HG03342 (cell line): Measurements from ENCODE around the gene COMMD4.
"Not testable (repeated sequence)": the region's sequence is repeated elsewhere in the genome, so short reads cannot be mapped to it uniquely, and the experiment has no call there.

Source experiments
- ATAC-seq: cut with Tn5 transposase; IDR thresholded peaks from one replicate; pipeline ENCODE4 v1.9.1; 2021; ENCODE audit warnings: mild to moderate bottlenecking, moderate library complexity; ENCODE audit not compliant: unreplicated experiment

The COMMD4 gene

DNA sequence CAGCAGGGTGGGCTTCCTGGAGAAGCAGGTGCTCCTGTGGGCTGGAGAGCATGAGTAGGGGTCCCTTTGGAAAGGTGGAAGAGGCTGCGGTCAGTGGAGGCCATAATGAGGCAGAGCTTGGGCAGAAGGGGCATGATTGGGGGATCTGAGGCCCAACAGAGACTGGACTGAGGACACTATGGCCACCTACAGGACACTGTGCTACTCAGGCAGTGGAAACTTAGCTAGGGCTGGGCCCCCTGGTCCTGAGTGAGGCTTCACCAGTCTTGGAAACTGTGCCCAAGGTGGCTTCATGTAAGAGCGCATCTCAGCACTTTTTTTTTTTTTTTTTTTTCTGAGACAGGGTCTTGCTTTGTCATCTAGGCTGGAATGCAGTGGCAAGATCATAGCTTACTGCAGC, 6.3 kb upstream of the COMMD4 start:
- ATAC-seq, result no peak

- ATAC-seq, result not testable (repeated sequence)
Observed at GRCh38 chr15:75332093-75332492, 3.8 kb upstream of the COMMD4 start.

GRCh38 chr15:75333654-75334419, 2.0 kb upstream of the COMMD4 start:
- not testable (repeated sequence) for ATAC-seq

GRCh38 chr15:75335313-75335704, 554 bp upstream of the COMMD4 start:
- no peak for ATAC-seq

- ATAC-seq, result no peak
Observed at GRCh38 chr15:75338661-75339240, 2.9 kb downstream of the COMMD4 start.

GRCh38 chr15:75339531-75340240, 3.8 kb downstream of the COMMD4 start:
- no peak for ATAC-seq

DNA sequence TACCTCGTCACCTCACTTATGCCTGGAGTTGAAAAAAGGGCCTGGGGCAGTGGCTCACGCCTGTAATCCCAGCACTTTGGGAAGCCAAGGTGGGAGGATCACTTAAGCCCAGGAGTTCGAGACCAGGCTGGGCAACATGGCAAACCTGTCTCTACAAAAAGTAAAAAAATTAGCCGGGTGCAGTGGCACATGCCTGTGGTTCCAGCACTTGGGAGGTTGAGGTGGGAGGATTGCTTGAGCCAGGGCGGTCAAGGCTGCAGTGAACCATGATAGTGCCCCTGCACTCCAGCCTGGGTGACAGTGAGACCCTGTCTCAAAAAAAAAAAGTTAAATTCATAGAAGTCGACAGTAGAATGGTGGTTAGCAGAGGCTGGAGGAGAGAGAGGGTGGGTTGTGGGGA, 6.4 kb downstream of the COMMD4 start:
- ATAC-seq, result no peak

- ATAC-seq, result not testable (repeated sequence)
Observed at GRCh38 chr15:75343953-75344352, 8.1 kb downstream of the COMMD4 start.

GRCh38 chr15:75346796-75347221, 10.9 kb downstream of the COMMD4 start, which contains the start of gene NEIL1:
Gene NEIL1, plus strand, starts transcription at chr15:75347039. Its CDS starts 1,867 bp downstream, at chr15:75348906.
- no peak for ATAC-seq

GRCh38 chr15:75347222-75348033, 11.6 kb downstream of the COMMD4 start:
- ATAC-seq, result peak; percentile 53

DNA sequence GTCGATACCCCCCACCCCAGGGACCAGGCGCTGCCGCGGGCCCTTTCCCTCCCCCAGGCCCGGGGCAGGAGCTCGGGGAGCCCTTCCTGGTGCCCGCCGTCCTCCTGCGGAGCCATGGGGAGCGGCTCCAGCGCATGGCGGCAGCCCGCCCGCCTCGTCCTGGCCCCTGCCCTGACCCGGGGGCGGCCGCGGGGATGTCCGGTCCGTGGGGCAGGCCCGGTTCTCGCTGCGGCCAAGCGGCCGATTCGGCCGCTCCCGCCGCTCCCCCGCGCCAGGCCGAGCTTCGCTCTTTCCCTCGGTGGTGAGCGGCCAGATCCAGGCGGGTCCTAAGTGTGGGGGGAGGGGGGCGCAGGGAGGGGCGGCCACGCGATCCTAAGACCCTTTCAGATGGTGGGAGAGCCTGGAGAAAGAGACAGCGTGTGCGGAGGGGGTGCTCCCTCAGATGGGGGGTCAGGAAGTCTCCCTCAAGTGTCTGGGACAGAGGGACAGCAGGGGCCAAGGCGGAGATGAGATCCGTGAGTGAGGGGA, 12.2 kb downstream of the COMMD4 start:
- no peak for ATAC-seq

DNA sequence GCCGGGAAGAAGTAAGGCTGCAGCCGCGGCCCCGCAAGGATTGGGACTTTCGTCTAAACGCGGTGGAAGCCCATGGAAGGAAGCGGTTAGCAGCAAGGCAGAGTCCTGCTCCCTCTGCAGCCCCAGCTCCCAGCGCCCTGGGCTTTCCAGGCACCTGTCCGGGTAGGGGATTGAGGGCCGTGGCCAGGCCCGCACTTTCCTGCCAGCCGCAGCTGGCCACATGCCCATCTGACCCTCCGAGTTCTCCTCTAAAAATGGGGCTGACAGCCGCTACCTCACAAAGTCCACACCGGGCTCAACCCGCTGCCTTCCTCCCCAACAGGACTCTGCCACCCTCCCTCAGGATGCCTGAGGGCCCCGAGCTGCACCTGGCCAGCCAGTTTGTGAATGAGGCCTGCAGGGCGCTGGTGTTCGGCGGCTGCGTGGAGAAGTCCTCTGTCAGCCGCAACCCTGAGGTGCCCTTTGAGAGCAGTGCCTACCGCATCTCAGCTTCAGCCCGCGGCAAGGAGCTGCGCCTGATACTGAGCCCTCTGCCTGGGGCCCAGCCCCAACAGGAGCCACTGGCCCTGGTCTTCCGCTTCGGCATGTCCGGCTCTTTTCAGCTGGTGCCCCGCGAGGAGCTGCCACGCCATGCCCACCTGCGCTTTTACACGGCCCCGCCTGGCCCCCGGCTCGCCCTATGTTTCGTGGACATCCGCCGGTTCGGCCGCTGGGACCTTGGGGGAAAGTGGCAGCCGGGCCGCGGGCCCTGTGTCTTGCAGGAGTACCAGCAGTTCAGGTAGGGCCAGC, 12.9 kb downstream of the COMMD4 start:
- no peak for ATAC-seq

DNA sequence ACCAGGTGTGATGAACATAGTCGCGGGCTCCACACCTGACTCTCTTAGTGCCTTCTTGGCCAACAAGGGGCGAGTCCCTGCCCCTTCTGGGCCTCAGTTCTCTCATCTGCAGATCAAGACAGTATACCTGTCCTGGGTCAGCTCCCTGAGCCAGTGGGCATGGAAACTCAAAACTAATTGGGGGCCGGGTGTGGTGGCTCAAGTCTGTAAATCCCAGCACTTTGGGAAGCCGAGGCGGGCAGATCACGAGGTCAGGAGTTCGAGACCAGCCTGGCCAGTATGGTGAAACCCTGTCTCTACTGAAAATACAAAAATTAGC, 13.4 kb downstream of the COMMD4 start:
- not testable (repeated sequence) for ATAC-seq

DNA sequence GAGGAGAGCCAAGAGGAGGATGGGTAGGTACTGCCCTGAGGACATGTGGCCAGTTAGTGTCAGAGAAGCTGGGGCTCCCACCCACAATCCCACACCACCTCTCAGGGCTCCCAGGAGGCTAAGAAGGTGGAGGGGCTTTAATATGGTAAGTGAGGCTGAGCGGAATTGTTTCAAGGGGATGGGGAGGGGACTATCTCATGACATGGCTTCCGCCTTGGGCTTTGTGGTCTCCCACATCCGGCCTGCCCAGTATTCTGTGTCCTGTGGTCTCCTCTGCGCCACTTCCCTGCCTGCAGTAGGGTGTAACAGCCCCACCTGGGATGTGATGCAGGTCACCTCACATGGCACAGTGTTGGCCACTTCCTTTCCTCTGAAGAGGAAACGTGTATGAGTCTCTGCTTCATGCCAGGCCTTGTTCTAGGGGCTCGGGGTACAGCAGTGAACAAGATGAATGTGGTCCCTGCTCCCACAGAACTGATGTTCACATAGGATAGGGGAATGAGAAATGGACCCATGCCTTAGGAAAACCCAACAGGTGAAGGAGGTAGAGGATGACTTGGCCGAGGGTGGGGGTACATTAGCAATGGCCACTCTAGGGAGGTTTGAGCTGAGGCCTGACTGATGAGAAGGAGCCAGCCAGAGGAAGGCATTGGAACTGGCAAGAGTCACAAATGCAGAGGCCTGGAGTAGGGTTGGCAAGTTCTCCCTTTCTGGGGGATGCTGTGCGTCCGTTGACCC, 14.2 kb downstream of the COMMD4 start:
- ATAC-seq, result no peak

GRCh38 chr15:75350601-75351361, 14.9 kb downstream of the COMMD4 start:
- ATAC-seq, result no peak

DNA sequence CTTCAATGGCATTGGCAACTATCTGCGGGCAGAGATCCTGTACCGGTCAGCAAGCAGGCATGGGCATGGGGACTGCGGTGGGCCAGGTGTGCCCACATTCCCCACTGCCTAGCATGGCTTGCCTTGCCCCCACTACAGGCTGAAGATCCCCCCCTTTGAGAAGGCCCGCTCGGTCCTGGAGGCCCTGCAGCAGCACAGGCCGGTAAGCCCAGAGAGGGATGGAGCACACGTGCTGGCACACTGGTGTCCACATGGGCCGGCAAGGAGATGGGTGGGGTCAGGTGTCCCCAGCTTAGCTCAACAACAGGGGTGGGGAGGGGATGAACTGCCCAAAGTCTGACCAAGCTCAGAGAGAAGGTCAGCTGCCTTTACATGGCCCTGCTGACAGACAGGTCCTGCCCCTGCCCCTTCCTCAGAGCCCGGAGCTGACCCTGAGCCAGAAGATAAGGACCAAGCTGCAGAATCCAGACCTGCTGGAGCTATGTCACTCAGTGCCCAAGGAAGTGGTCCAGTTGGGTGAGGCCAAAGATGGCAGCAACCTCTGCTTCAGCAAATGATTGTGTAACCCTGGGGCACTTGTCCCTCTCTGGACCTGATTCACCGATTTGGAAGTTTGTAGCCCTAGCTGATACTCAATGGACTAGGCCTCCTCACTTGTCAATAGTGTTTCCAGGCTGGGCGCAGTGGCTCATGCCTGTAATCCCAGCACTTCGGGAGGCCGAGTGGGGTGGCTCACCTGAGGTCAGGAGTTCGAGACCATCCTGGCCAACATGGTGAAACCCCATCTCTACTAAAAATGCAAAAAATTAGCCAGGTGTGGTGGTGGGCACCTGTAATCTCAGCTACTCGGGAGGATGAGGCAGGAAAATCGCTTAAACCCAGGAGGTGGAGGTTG, 16.6 kb downstream of the COMMD4 start:
- no peak for ATAC-seq

DNA sequence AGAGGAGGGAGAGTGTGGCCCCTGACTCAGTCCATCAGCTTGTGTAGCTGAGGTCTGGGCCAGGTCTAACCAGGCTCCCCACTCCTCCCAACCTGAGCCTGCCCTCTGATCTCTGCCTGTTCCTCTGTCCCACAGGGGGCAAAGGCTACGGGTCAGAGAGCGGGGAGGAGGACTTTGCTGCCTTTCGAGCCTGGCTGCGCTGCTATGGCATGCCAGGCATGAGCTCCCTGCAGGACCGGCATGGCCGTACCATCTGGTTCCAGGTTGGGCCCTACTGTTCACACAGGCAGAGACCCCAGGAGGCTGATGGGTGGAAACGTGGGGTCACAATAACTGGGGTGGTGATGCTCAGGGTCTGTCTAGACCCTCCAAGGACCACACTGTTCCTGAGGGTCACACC, 17.7 kb downstream of the COMMD4 start:
- ATAC-seq, result no peak

DNA sequence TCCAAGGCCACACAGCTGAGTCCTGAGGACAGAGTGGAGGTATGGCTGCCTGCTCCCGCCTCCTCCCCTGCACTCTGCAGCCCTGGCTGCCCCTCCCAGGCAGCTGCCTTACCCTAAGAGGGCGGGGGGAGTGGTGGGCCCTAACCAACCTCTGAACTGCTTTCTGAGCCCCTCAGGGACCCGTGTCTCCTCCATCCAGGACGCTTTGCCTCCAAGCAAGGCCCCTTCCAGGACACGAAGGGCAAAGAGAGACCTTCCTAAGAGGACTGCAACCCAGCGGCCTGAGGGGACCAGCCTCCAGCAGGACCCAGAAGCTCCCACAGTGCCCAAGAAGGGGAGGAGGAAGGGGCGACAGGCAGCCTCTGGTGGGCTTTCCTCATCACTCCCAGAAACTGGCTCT, 18.6 kb downstream of the COMMD4 start:
- ATAC-seq, result no peak
